Aorta (tissue), 5 donors: ENCODE results near the gene CRHBP. TPM values are rescaled to one million over a fixed set of nuclear protein-coding genes. Genes with fewer than 3 reads are reported as not detected.
"Not testable (repeated sequence)": the region's sequence is repeated elsewhere in the genome, so short reads cannot be mapped to it uniquely, and the experiment has no call there.

ENCODE experiments used
- ATAC-seq: fragments of 200-7000 bp; cut with Tn5 transposase; one replicate; pipeline ENCODE4 v1.9.1; 2022; ENCODE audit warnings: moderate library complexity; ENCODE audit not compliant: low FRiP score
- DNase-seq, 2 donors: peaks; one replicate each; pipeline ENCODE4 v3.0.0-alpha.2; 2020
- H3K27ac ChIP-seq, 2 donors: one replicate each; pipeline ENCODE4 v1.5.1; 2013; ENCODE audit warnings: low read length in 2 of 2, mild to moderate bottlenecking in 2 of 2, moderate library complexity in 2 of 2, control low read depth in 1 of 2, inconsistent platforms in 1 of 2, low read depth in 1 of 2
- H3K27me3 ChIP-seq, 2 donors: one replicate each; pipeline ENCODE4 v1.6.1; 2013; ENCODE audit warnings: control low read depth in 1 of 2, low read length in 1 of 2, mild to moderate bottlenecking in 1 of 2, moderate library complexity in 1 of 2; ENCODE audit not compliant: insufficient read depth in 2 of 2, control insufficient read depth in 1 of 2
- H3K36me3 ChIP-seq, 2 donors: one replicate each; pipeline ENCODE4 v1.6.1; 2013; ENCODE audit warnings: control low read depth in 1 of 2, low read length in 1 of 2, mild to moderate bottlenecking in 1 of 2; ENCODE audit not compliant: insufficient read depth in 2 of 2, control insufficient read depth in 1 of 2
- H3K4me1 ChIP-seq, 2 donors: one replicate each; pipeline ENCODE4 v1.6.1; 2013; ENCODE audit warnings: low read length in 2 of 2, control low read depth in 1 of 2, mild to moderate bottlenecking in 1 of 2, moderate library complexity in 1 of 2; ENCODE audit not compliant: insufficient read depth in 2 of 2, control insufficient read depth in 1 of 2
- H3K4me3 ChIP-seq, 2 donors: one replicate each; pipeline ENCODE4 v1.5.1; 2013; ENCODE audit warnings: low read length in 2 of 2, control low read depth in 1 of 2, mild to moderate bottlenecking in 1 of 2
- H3K9me3 ChIP-seq: one replicate; pipeline ENCODE4 v1.6.1; 2013; ENCODE audit warnings: mild to moderate bottlenecking, low read length; ENCODE audit not compliant: control insufficient read depth
- WGBS, 2 donors: extraction: QIAGEN DNeasy Blood & Tissue Kit; methylation state at CpG; one replicate each; pipeline ENCODE4 v1.1.7; 2013; 5-methylcytosine and 5-hydroxymethylcytosine counted together
- intact Hi-C, 2 donors: fragments of 100-400 bp; cut with DNase I; formaldehyde crosslinking; loops; one replicate each; pipeline versions ENCODE4 v1.14.2 to v1.15.0; 2022
- polyA plus RNA-seq, 2 donors: library from polyadenylated mRNA; stranded (reverse); fragments of 200-250 nt; gene quantifications; one replicate each; pipeline ENCODE4 v1.2.3, GENCODE V29; 2013
- total RNA-seq, 2 donors: library from RNA; stranded (reverse); fragmentation: NEBNext Ultra II Directional; extraction: Animal tissue kit (Norgen Biotek cat#: 25700); gene quantifications; one replicate each; pipeline ENCODE4 v1.2.1, GENCODE V29; 2021
- donor health status: healthy with polysubstance abuse.
- donor health status: Bipolar disorder and iron deficiency.
- donor health status: DM: no; HTN: no; CAD: no.
- donor health status: DM: no; HTN: no; CAD: no.
- donor health status: DM: yes; HTN: yes; CAD: no.

CRHBP gene
- total and polyA plus RNA-seq, 4 donors = 0.75 to 7.0 (median 3.5) TPM; not detected in 1

- no peak overlapping the region for H3K4me3 ChIP-seq
- H3K9me3 ChIP-seq = no peaks in the 10 kb centered on the region
- H3K27me3 ChIP-seq = no peaks in the 10 kb centered on the region
- 72 to 86% methylated on average over 6 of the region's 6 CpGs for WGBS, 2 donors
- no peaks in the 10 kb centered on the region for H3K4me1 ChIP-seq
- intact Hi-C loops = no loop called here
- no peak overlapping the region for H3K27ac ChIP-seq
- DNase-seq (no peak), ATAC-seq (no peak)
- no peaks in the 10 kb centered on the region for H3K36me3 ChIP-seq
Observed at GRCh38 chr5:76994337-76994736, 41.5 kb downstream of the CRHBP start.

- H3K9me3 ChIP-seq, H3K36me3 ChIP-seq, H3K27ac ChIP-seq, H3K4me1 ChIP-seq, H3K4me3 ChIP-seq, ATAC-seq, DNase-seq, intact Hi-C loops, H3K27me3 ChIP-seq: not testable (repeated sequence)
- WGBS, 2 donors = 88 to 90% methylated on average over 4 of the region's 4 CpGs
Observed at GRCh38 chr5:76998251-76998650, 45.4 kb downstream of the CRHBP start.

GRCh38 chr5:76999451-76999850 is 46.6 kb downstream of the CRHBP start:
- 61 to 84% methylated on average over 2 of the region's 2 CpGs for WGBS, 2 donors

GRCh38 chr5:77003246-77003645 is 50.4 kb downstream of the CRHBP start:
- no peak overlapping the region for H3K4me3 ChIP-seq
- no peaks in the 10 kb centered on the region for H3K4me1 ChIP-seq
- H3K27me3 ChIP-seq = peaks cover 0 to 1% of the 10 kb centered on the region in 2 donors
- WGBS, 2 donors = 4 to 10% methylated on average over 1 of the region's 1 CpG
- no peak for DNase-seq
- no peak overlapping the region for H3K27ac ChIP-seq
- ATAC-seq = no peak
- intact Hi-C loops = no loop called here
- no peaks in the 10 kb centered on the region for H3K9me3 ChIP-seq
- H3K36me3 ChIP-seq = no peaks in the 10 kb centered on the region

More at GRCh38 chr5:76999451-76999850, 46.6 kb downstream of the CRHBP start:
- no peak for ATAC-seq
- H3K27ac ChIP-seq = no peak overlapping the region
- no peaks in the 10 kb centered on the region for H3K9me3 ChIP-seq
- peak in 1 of 2 donors; percentile 45 for DNase-seq
- H3K27me3 ChIP-seq = peaks cover 0 to under 1% of the 10 kb centered on the region in 2 donors
- no peaks in the 10 kb centered on the region for H3K36me3 ChIP-seq
- H3K4me1 ChIP-seq = no peaks in the 10 kb centered on the region
- H3K4me3 ChIP-seq = no peak overlapping the region
- intact Hi-C loops = no loop called here

- WGBS, 2 donors = 68 to 76% methylated on average over 2 of the region's 2 CpGs
- no peaks in the 10 kb centered on the region for H3K9me3 ChIP-seq
- no peak overlapping the region for H3K27ac ChIP-seq
- intact Hi-C loops = no loop called here
- H3K27me3 ChIP-seq = peaks cover 0 to 1% of the 10 kb centered on the region in 2 donors
- no peaks in the 10 kb centered on the region for H3K4me1 ChIP-seq
- ATAC-seq (no peak), DNase-seq (no peak)
- no peaks in the 10 kb centered on the region for H3K36me3 ChIP-seq
- no peak overlapping the region for H3K4me3 ChIP-seq
Observed at GRCh38 chr5:77006124-77006523, 53.3 kb downstream of the CRHBP start.

GRCh38 chr5:77008413-77008812 is 55.6 kb downstream of the CRHBP start:
- Histone ChIP-seq H3K27ac (no peak overlapping the region), H3K9me3 (no peaks in the 10 kb centered on the region), H3K4me1 (no peaks in the 10 kb centered on the region), H3K36me3 (no peaks in the 10 kb centered on the region), H3K4me3 (no peak overlapping the region), H3K27me3 (peaks cover 0 to 1% of the 10 kb centered on the region in 2 donors)
- intact Hi-C loops = no loop called here
- ATAC-seq (no peak), DNase-seq (no peak)
- WGBS, 2 donors = 48 to 64% methylated on average over 3 of the region's 3 CpGs

- intact Hi-C loops = no loop called here
- no peak for ATAC-seq
- no peaks in the 10 kb centered on the region for H3K36me3 ChIP-seq
- no peaks in the 10 kb centered on the region for H3K27me3 ChIP-seq
- no peak for DNase-seq
- WGBS, 2 donors = 87 to 90% methylated on average over 5 of the region's 5 CpGs
- no peak overlapping the region for H3K27ac ChIP-seq
- H3K4me1 ChIP-seq = no peaks in the 10 kb centered on the region
- H3K9me3 ChIP-seq = no peaks in the 10 kb centered on the region
- H3K4me3 ChIP-seq = no peak overlapping the region
Observed at GRCh38 chr5:77010243-77010642, 57.4 kb downstream of the CRHBP start.

- Histone ChIP-seq H3K9me3 (no peaks in the 10 kb centered on the region), H3K27ac (no peak overlapping the region), H3K27me3 (no peaks in the 10 kb centered on the region), H3K4me1 (no peaks in the 10 kb centered on the region), H3K4me3 (no peak overlapping the region), H3K36me3 (no peaks in the 10 kb centered on the region)
- DNase-seq = no peak
- intact Hi-C loops = no loop called here
- 66 to 68% methylated on average over 5 of the region's 5 CpGs for WGBS, 2 donors
- no peak for ATAC-seq
Observed at GRCh38 chr5:77011498-77011897, 58.7 kb downstream of the CRHBP start.

GRCh38 chr5:77012601-77013000 is 59.8 kb downstream of the CRHBP start:
- Histone ChIP-seq H3K4me1 (no peaks in the 10 kb centered on the region), H3K9me3 (no peaks in the 10 kb centered on the region), H3K36me3 (no peaks in the 10 kb centered on the region), H3K4me3 (no peak overlapping the region), H3K27ac (no peak overlapping the region), H3K27me3 (no peaks in the 10 kb centered on the region)
- no peak for ATAC-seq
- 83 to 89% methylated on average over 2 of the region's 2 CpGs for WGBS, 2 donors
- no peak for DNase-seq
- intact Hi-C loops = no loop called here
